ENCODE results near the gene LHX4. TPM values are rescaled to one million over a fixed set of nuclear protein-coding genes. Genes with fewer than 3 reads are reported as not detected.

Gene LHX4
- total and polyA plus RNA-seq, 10 of the 15 experiments (the other 5 are each of a cell fraction or from before 2014, with no cell fraction given): 0.05 to 0.80 (median 0.32) TPM; not detected in 6

GRCh38 chr1:180291004-180291403 is 60.9 kb downstream of the LHX4 start (continued):
- TF ChIP-seq CEBPZ (IDR thresholded peaks at IDR 0.05; ENCODE audit: low read depth, low read length): no peak
- no peak for TF ChIP-seq IRF3 (IDR thresholded peaks at IDR 0.05)
- TF ChIP-seq IRF5 (IDR thresholded peaks at IDR 0.05; ENCODE audit: borderline replicate concordance): no peak
- TF ChIP-seq NBN (IDR thresholded peaks at IDR 0.05): no peak
- TF ChIP-seq EZH2 (IDR thresholded peaks at IDR 0.05; ENCODE audit: borderline replicate concordance, control insufficient read depth, low read depth, low read length): no peak
- no peak for TF ChIP-seq NFXL1 (IDR thresholded peaks at IDR 0.05; ENCODE audit: borderline replicate concordance)
- TF ChIP-seq MTA2 (IDR thresholded peaks at IDR 0.05; ENCODE audit: low read depth): peak; percentile 39; the same call in 1 of the 2 replicates
- TF ChIP-seq MXI1 (IDR thresholded peaks at IDR 0.05; ENCODE audit: low read depth, low read length): no peak
- TF ChIP-seq ATF7 (IDR thresholded peaks at IDR 0.05; ENCODE audit: low read depth): no peak
- TF ChIP-seq HDAC2 (IDR thresholded peaks at IDR 0.05): no peak
- no peak for TF ChIP-seq BHLHE40 (IDR thresholded peaks at IDR 0.05; ENCODE audit: borderline replicate concordance in 1 of 2, low read depth in 2 of 2, low read length in 1 of 2)
- TF ChIP-seq GABPA (IDR thresholded peaks at IDR 0.05; ENCODE audit: low read depth): no peak
